Measurements from ENCODE around the gene EEPD1. TPM values are rescaled to one million over a fixed set of nuclear protein-coding genes. Genes with fewer than 3 reads are reported as not detected.
A peak's percentile ranks its signal among the peaks of the same experiment; 100 is the strongest.

The EEPD1 gene
- total RNA-seq, 1 donor from 2014 or later, result 6.5 TPM

GRCh38 chr7:36310897-36311296 lies 157.8 kb downstream of the EEPD1 start:
- Mint-ChIP-seq H3K4me1 (peaks cover 11% of the 10 kb centered on the region), H3K27ac (peak overlapping the region; percentile 74), H3K27me3 (ENCODE audit: insufficient read depth, low read depth) (peaks cover 14% of the 10 kb centered on the region), H3K36me3 (no peaks in the 10 kb centered on the region), H3K9me3 (no peaks in the 10 kb centered on the region), H3K4me3 (no peak overlapping the region)
- no peaks in the 10 kb centered on the region for H3K79me2 ChIP-seq (ENCODE audit: low read depth)
- no peak overlapping the region for H2AFZ ChIP-seq (replicated peaks)
- H4K20me1 ChIP-seq (ENCODE audit: low read depth), result no peaks in the 10 kb centered on the region
- peaks cover 11% of the 10 kb centered on the region for H3F3A ChIP-seq (ENCODE audit: low read depth)
- DNase-seq (ENCODE audit: low spot score), result no peak
- H3K4me2 ChIP-seq, result no peak overlapping the region
- peaks cover 7% of the 10 kb centered on the region for H3K4me1 ChIP-seq
- H3K9me3 ChIP-seq (ENCODE audit: low read depth), result no peaks in the 10 kb centered on the region
- H3K27ac ChIP-seq, result no peak overlapping the region
- no peaks in the 10 kb centered on the region for H3K36me3 ChIP-seq
- no peak overlapping the region for H3K9ac ChIP-seq
- TF ChIP-seq EZH2phosphoT487 (IDR thresholded peaks at IDR 0.05) (no peak), CTCF (IDR thresholded peaks at IDR 0.05) (no peak), EZH2 (IDR thresholded peaks at IDR 0.05) (no peak)
- no peak overlapping the region for H3K4me3 ChIP-seq
- H3K27me3 ChIP-seq, result peaks cover 7% of the 10 kb centered on the region

- H2AFZ ChIP-seq (replicated peaks), result no peak overlapping the region
- H3F3A ChIP-seq (ENCODE audit: low read depth), result peaks cover 11% of the 10 kb centered on the region
- no peak overlapping the region for H3K9ac ChIP-seq
- TF ChIP-seq EZH2phosphoT487 (IDR thresholded peaks at IDR 0.05), result no peak
- TF ChIP-seq CTCF (IDR thresholded peaks at IDR 0.05), result no peak
- TF ChIP-seq EZH2 (IDR thresholded peaks at IDR 0.05), result no peak
- no peak overlapping the region for H3K4me2 ChIP-seq
- no peak overlapping the region for H3K4me3 Mint-ChIP-seq
- H4K20me1 ChIP-seq (ENCODE audit: low read depth), result no peaks in the 10 kb centered on the region
- no peak overlapping the region for H3K27ac ChIP-seq
- H3K27ac Mint-ChIP-seq, result no peak overlapping the region
- H3K4me3 ChIP-seq, result no peak overlapping the region
- peaks cover 16% of the 10 kb centered on the region for H3K4me1 Mint-ChIP-seq
- no peaks in the 10 kb centered on the region for H3K36me3 ChIP-seq
- no peaks in the 10 kb centered on the region for H3K79me2 ChIP-seq (ENCODE audit: low read depth)
- peaks cover 7% of the 10 kb centered on the region for H3K4me1 ChIP-seq
- DNase-seq (ENCODE audit: low spot score), result no peak
- no peaks in the 10 kb centered on the region for H3K9me3 ChIP-seq (ENCODE audit: low read depth)
- no peaks in the 10 kb centered on the region for H3K36me3 Mint-ChIP-seq
- no peaks in the 10 kb centered on the region for H3K9me3 Mint-ChIP-seq
- H3K27me3 ChIP-seq, result peaks cover 2% of the 10 kb centered on the region
- H3K27me3 Mint-ChIP-seq (ENCODE audit: insufficient read depth, low read depth), result peaks cover 17% of the 10 kb centered on the region
These were observed 158.5 kb downstream of the EEPD1 start for GRCh38 chr7:36311539-36311938.

GRCh38 chr7:36312064-36312914 lies 159.2 kb downstream of the EEPD1 start:
- H3K9me3 Mint-ChIP-seq, result no peaks in the 10 kb centered on the region

More at GRCh38 chr7:36312064-36312914, 159.2 kb downstream of the EEPD1 start:
- Histone ChIP-seq H3K9ac (no peak overlapping the region), H3K27me3 (no peaks in the 10 kb centered on the region), H3K4me3 (no peak overlapping the region), H3K4me1 (peaks cover 13% of the 10 kb centered on the region), H4K20me1 (ENCODE audit: low read depth) (no peaks in the 10 kb centered on the region), H3K27ac (no peak overlapping the region), H2AFZ (replicated peaks) (no peak overlapping the region), H3F3A (ENCODE audit: low read depth) (peaks cover 15% of the 10 kb centered on the region), H3K9me3 (ENCODE audit: low read depth) (no peaks in the 10 kb centered on the region), H3K4me2 (no peak overlapping the region), H3K79me2 (ENCODE audit: low read depth) (no peaks in the 10 kb centered on the region), H3K36me3 (no peaks in the 10 kb centered on the region)
- Mint-ChIP-seq H3K27me3 (ENCODE audit: insufficient read depth, low read depth) (peaks cover 21% of the 10 kb centered on the region), H3K36me3 (no peaks in the 10 kb centered on the region), H3K4me3 (no peak overlapping the region), H3K27ac (peak overlapping the region; percentile 25), H3K4me1 (peaks cover 21% of the 10 kb centered on the region)
- TF ChIP-seq EZH2phosphoT487 (IDR thresholded peaks at IDR 0.05), result no peak
- TF ChIP-seq CTCF (IDR thresholded peaks at IDR 0.05), result peak; percentile 60
- peak; percentile 65 for DNase-seq (ENCODE audit: low spot score)

Measured in neural progenitor cell (in vitro differentiated cells).